SK-N-MC (cell line): Measurements from ENCODE around the gene MT1H.

Experiments used
- EZH2 ChIP-seq: fragments of 200-600 bp; sonication (generic); IDR thresholded peaks from one replicate; pipeline ENCODE4 v1.6.1; 2017; ENCODE audit warnings: antibody characterized with exemption
- FOXP2 ChIP-seq: optimal IDR thresholded peaks from 2 replicates; pipeline ENCODE3; 2011; ENCODE audit warnings: mild to moderate bottlenecking, moderate library complexity; ENCODE audit not compliant: insufficient read depth; ENCODE audit errors: extremely low read length, control extremely low read depth
- POLR2AphosphoS5 ChIP-seq: IDR thresholded peaks from 2 replicates; pipeline ENCODE4 v1.6.1; 2012; ENCODE audit warnings: mild to moderate bottlenecking, low read depth, low read length, borderline replicate concordance

GRCh38 chr16:56657555-56658326, 11.9 kb upstream of the MT1H start, which contains the start of gene MT1F:
- TF ChIP-seq EZH2, result no peak
- TF ChIP-seq POLR2AphosphoS5, result no peak
- TF ChIP-seq FOXP2, result no peak
